ENCODE results near the gene KPNA1.
A peak's percentile ranks its signal among the peaks of the same experiment; 100 is the strongest.

KPNA1 gene

GRCh38 chr3:122415762-122416654 is 98.7 kb downstream of the KPNA1 start, which contains the start of gene WDR5B:
Gene WDR5B (minus strand): TSS chr3:122416062. CDS start chr3:122415528, 534 bp downstream.
- TF ChIP-seq CTCF (IDR thresholded peaks at IDR 0.05; ENCODE audit: insufficient read depth, low read depth, low read length, missing control alignments), result no peak
- peak; percentile 99 for DNase-seq (ENCODE audit: low read depth)
- peak within 1 kb of the TSS; percentile 75 for H3K4me3 ChIP-seq (ENCODE audit: low read depth, low read length)

GRCh38 chr3:122415104-122415744 is 99.5 kb downstream of the KPNA1 start:
- TF ChIP-seq CTCF (IDR thresholded peaks at IDR 0.05; ENCODE audit: insufficient read depth, low read depth, low read length, missing control alignments), result no peak
- DNase-seq (ENCODE audit: low read depth), result peak; percentile 86
- peak overlapping the region; percentile 75 for H3K4me3 ChIP-seq (ENCODE audit: low read depth, low read length)

GRCh38 chr3:122414391-122414790 is 100.3 kb downstream of the KPNA1 start:
- TF ChIP-seq CTCF (IDR thresholded peaks at IDR 0.05; ENCODE audit: insufficient read depth, low read depth, low read length, missing control alignments), result no peak
- no peak overlapping the region for H3K4me3 ChIP-seq (ENCODE audit: low read depth, low read length)
- DNase-seq (ENCODE audit: low read depth), result no peak

GRCh38 chr3:122410639-122411038 is 104.1 kb downstream of the KPNA1 start:
- TF ChIP-seq CTCF (IDR thresholded peaks at IDR 0.05; ENCODE audit: insufficient read depth, low read depth, low read length, missing control alignments), result no peak
- no peak overlapping the region for H3K4me3 ChIP-seq (ENCODE audit: low read depth, low read length)
- no peak for DNase-seq (ENCODE audit: low read depth)

GRCh38 chr3:122410111-122410510 is 104.6 kb downstream of the KPNA1 start:
- H3K4me3 ChIP-seq (ENCODE audit: low read depth, low read length), result no peak overlapping the region
- DNase-seq (ENCODE audit: low read depth), result no peak
- TF ChIP-seq CTCF (IDR thresholded peaks at IDR 0.05; ENCODE audit: insufficient read depth, low read depth, low read length, missing control alignments), result no peak

GRCh38 chr3:122409446-122409845 is 105.3 kb downstream of the KPNA1 start:
- TF ChIP-seq CTCF (IDR thresholded peaks at IDR 0.05; ENCODE audit: insufficient read depth, low read depth, low read length, missing control alignments), result no peak
- no peak overlapping the region for H3K4me3 ChIP-seq (ENCODE audit: low read depth, low read length)
- no peak for DNase-seq (ENCODE audit: low read depth)

All from GM12865 (cell line).